Activated CD4-positive, alpha-beta T cell treated with anti-CD3 and anti-CD28 coated beads, Interleukin-2, amount 10 ng/mL, durations not matched to agents 7 days and 5 days (primary cell): ENCODE data around the gene PTPRR. TPM values are rescaled to one million over a fixed set of nuclear protein-coding genes. Genes with fewer than 3 reads are reported as not detected.

ENCODE experiments used
- CTCF ChIA-PET: fragments of 350-600 bp; sonication (Branson Sonifier 250); formaldehyde crosslinking; loops from one replicate; lab custom pipeline; 2021; ENCODE audit warnings: antibody characterized with exemption; lab: Charles Lee
- POLR2A ChIA-PET: fragments of 350-600 bp; sonication (Branson Sonifier 250); formaldehyde crosslinking; loops from one replicate; lab custom pipeline; 2021; ENCODE audit warnings: antibody characterized with exemption; lab: Charles Lee
- DNase-seq: peaks from one replicate; pipeline ENCODE4 v3.0.0-alpha.2; 2020
- H3K27ac Mint-ChIP-seq: one replicate; pipeline ENCODE4 v1.8.0; 2021; ENCODE audit warnings: mild to moderate bottlenecking, moderate library complexity, mixed read lengths
- H3K27me3 Mint-ChIP-seq: one replicate; pipeline ENCODE4 v1.8.0; 2021; ENCODE audit warnings: mixed read lengths
- H3K36me3 Mint-ChIP-seq: one replicate; pipeline ENCODE4 v1.8.0; 2021; ENCODE audit warnings: low read depth, mixed read lengths
- H3K4me1 Mint-ChIP-seq: one replicate; pipeline ENCODE4 v1.8.0; 2021; ENCODE audit warnings: mixed read lengths
- H3K4me3 Mint-ChIP-seq: one replicate; pipeline ENCODE4 v1.8.0; 2021; ENCODE audit warnings: mild to moderate bottlenecking, moderate library complexity, mixed read lengths
- H3K9me3 Mint-ChIP-seq: one replicate; pipeline ENCODE4 v1.8.0; 2021; ENCODE audit warnings: mixed read lengths
- total RNA-seq, 2 experiments: library from RNA; stranded (reverse); gene quantifications; one replicate each; pipeline ENCODE4 v1.2.3, GENCODE V29; 2021

PTPRR gene
- total RNA-seq, 2 experiments from 2014 or later, result not detected

DNA sequence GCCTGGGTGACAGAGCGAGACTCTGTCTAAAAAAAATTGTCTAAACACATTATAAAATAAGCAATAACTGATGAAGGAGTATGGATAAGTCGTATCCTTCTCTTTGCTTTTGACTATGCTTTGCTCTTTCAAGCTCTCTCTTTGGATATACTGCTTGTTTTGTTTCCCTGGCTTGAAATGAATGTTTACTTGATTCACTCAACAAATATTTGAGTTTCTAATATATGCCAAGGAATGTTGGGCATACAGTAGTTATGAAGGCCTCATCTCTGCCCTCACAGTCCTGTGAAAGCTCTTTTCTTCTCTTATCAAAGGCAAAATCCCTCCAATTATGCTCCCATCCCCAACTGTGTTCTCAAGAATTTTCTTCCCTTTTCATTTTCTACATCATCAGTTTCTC is 123.5 kb downstream of the PTPRR start:
- ChIA-PET CTCF (no interaction called here), POLR2A (no interaction called here)
- no peak overlapping the region for H3K27ac Mint-ChIP-seq
- H3K36me3 Mint-ChIP-seq, result no peaks in the 10 kb centered on the region
- DNase-seq, result no peak
- H3K27me3 Mint-ChIP-seq, result no peaks in the 10 kb centered on the region
- H3K4me3 Mint-ChIP-seq, result no peak overlapping the region
- H3K4me1 Mint-ChIP-seq, result no peaks in the 10 kb centered on the region
- no peaks in the 10 kb centered on the region for H3K9me3 Mint-ChIP-seq

- Mint-ChIP-seq H3K9me3 (no peaks in the 10 kb centered on the region), H3K27ac (no peak overlapping the region), H3K4me3 (no peak overlapping the region), H3K4me1 (no peaks in the 10 kb centered on the region), H3K27me3 (no peaks in the 10 kb centered on the region), H3K36me3 (no peaks in the 10 kb centered on the region)
- ChIA-PET POLR2A (no interaction called here), CTCF (no interaction called here)
- no peak for DNase-seq
These were observed 124.9 kb downstream of the PTPRR start for GRCh38 chr12:70795608-70796007.

DNA sequence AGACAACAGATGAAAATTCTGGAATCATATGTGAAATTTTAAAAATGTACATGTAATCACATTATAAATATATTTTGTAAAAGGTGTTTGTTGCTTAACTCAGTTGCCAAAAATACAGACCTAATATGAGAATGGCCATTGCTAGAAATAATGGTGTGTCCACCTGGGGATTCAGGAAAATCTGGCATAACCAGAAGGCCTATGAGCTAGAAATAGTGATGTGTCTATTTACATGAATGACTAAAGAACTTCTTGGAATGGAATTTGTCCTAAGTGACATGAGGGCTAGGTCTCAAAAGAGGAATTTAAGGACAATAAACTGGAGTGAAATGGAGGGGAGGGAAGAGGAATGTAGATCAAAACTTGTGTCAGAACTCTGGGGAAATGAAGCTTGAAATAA is 126.4 kb downstream of the PTPRR start:
- CTCF ChIA-PET, result no interaction called here
- no peak overlapping the region for H3K4me3 Mint-ChIP-seq
- no peak for DNase-seq
- H3K4me1 Mint-ChIP-seq, result no peaks in the 10 kb centered on the region
- no peaks in the 10 kb centered on the region for H3K36me3 Mint-ChIP-seq
- H3K9me3 Mint-ChIP-seq, result no peaks in the 10 kb centered on the region
- POLR2A ChIA-PET, result no interaction called here
- no peak overlapping the region for H3K27ac Mint-ChIP-seq
- no peaks in the 10 kb centered on the region for H3K27me3 Mint-ChIP-seq

DNA sequence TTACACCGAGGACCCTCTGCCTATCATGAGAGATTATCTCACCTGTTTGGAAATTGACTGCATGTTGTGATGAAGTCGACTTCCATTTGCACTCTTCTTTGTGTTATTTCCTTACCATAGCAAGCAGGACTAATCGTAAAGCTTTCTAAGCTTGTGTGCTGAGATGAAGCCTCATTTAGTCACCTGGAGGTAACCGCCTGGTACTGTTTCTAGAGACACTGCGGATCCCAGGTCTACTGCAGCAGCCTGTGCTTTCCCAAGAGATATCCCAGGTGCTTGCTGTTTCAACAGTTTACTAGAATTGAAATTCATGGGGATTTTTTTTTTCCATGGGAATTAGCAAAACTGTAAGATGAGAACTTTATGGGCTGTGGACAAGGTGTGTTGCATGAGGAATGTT is 131.8 kb downstream of the PTPRR start:
- H3K4me1 Mint-ChIP-seq, result no peaks in the 10 kb centered on the region
- H3K27ac Mint-ChIP-seq, result no peak overlapping the region
- no peaks in the 10 kb centered on the region for H3K27me3 Mint-ChIP-seq
- no peak overlapping the region for H3K4me3 Mint-ChIP-seq
- H3K9me3 Mint-ChIP-seq, result no peaks in the 10 kb centered on the region
- POLR2A ChIA-PET, result no interaction called here
- CTCF ChIA-PET, result no interaction called here
- H3K36me3 Mint-ChIP-seq, result no peaks in the 10 kb centered on the region
- no peak for DNase-seq

DNA sequence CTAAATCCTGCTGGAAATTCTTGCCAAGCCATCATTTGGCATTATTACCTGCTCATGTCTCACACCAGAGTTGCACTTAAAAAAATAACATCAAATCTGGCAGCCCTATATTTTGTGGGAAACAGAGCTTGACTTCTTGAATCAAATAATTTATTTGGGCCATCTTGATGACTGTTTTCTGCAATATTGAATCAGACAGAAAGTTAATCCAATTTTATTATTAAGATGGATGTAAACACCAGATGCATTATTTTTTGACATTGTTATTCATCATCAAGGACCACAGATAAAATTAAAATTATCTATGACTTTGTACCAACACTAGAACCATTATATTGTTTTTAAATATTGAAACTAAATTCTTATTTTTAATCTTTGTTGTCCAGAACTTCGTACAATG is 132.9 kb downstream of the PTPRR start:
- Mint-ChIP-seq H3K4me1 (no peaks in the 10 kb centered on the region), H3K27ac (no peak overlapping the region), H3K4me3 (no peak overlapping the region), H3K36me3 (no peaks in the 10 kb centered on the region), H3K9me3 (no peaks in the 10 kb centered on the region), H3K27me3 (no peaks in the 10 kb centered on the region)
- DNase-seq, result no peak
- POLR2A ChIA-PET, result no interaction called here
- CTCF ChIA-PET, result no interaction called here

DNA sequence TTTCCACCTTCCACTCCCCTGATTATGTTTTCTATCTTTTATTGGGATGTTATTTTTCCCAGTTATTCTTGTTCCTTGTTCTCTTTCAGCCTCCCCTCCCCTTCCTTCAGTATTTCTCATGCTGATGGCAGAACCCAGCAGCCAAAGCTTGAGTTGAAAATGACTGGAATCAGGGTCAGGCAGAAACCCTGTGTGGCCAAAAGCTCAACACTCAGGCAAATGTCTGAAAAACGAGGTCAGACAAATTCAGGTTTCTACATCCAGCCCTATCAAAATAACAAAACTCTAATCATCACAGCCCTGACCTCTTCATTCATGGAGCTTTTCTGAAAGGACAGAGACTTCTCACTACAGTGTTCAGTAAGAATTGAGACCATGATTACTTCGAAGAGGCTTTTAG is 134.6 kb downstream of the PTPRR start:
- ChIA-PET POLR2A (no interaction called here), CTCF (no interaction called here)
- no peaks in the 10 kb centered on the region for H3K9me3 Mint-ChIP-seq
- no peak overlapping the region for H3K4me3 Mint-ChIP-seq
- no peaks in the 10 kb centered on the region for H3K4me1 Mint-ChIP-seq
- no peak overlapping the region for H3K27ac Mint-ChIP-seq
- DNase-seq, result no peak
- H3K27me3 Mint-ChIP-seq, result no peaks in the 10 kb centered on the region
- no peaks in the 10 kb centered on the region for H3K36me3 Mint-ChIP-seq

- H3K36me3 Mint-ChIP-seq, result no peaks in the 10 kb centered on the region
- H3K27ac Mint-ChIP-seq, result no peak overlapping the region
- H3K27me3 Mint-ChIP-seq, result no peaks in the 10 kb centered on the region
- no peak for DNase-seq
- no peak overlapping the region for H3K4me3 Mint-ChIP-seq
- CTCF ChIA-PET, result no interaction called here
- H3K4me1 Mint-ChIP-seq, result no peaks in the 10 kb centered on the region
- no peaks in the 10 kb centered on the region for H3K9me3 Mint-ChIP-seq
- POLR2A ChIA-PET, result no interaction called here
These were observed 136.4 kb downstream of the PTPRR start for GRCh38 chr12:70784042-70784668.

DNA sequence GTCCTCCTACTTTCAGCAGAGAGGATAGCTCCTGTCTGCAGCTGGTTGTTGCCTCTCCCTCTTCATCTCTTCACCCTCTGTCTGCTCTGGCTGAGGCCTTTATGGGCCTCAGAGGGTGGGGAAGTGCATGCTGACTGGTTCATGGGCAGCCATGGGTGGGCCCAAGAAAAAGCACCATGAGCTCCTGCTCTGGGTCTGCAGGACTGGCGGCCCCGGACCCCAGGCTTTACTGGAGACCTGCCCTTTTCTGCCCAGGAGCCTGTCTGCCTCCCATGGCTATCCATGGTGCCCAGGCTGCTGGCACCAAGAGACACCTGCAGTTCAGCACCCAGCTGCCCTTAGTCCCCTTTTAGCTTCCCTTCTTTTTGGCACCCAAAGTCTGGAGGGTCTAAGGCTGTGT is 137.1 kb downstream of the PTPRR start:
- no peak overlapping the region for H3K4me3 Mint-ChIP-seq
- H3K27ac Mint-ChIP-seq, result no peak overlapping the region
- no peak for DNase-seq
- no peaks in the 10 kb centered on the region for H3K27me3 Mint-ChIP-seq
- CTCF ChIA-PET, result no interaction called here
- H3K4me1 Mint-ChIP-seq, result no peaks in the 10 kb centered on the region
- H3K9me3 Mint-ChIP-seq, result no peaks in the 10 kb centered on the region
- POLR2A ChIA-PET, result no interaction called here
- no peaks in the 10 kb centered on the region for H3K36me3 Mint-ChIP-seq

- H3K9me3 Mint-ChIP-seq, result no peaks in the 10 kb centered on the region
- no peaks in the 10 kb centered on the region for H3K4me1 Mint-ChIP-seq
- no peaks in the 10 kb centered on the region for H3K36me3 Mint-ChIP-seq
- ChIA-PET POLR2A (no interaction called here), CTCF (no interaction called here)
- no peak overlapping the region for H3K4me3 Mint-ChIP-seq
- H3K27ac Mint-ChIP-seq, result no peak overlapping the region
- peaks cover 2% of the 10 kb centered on the region for H3K27me3 Mint-ChIP-seq
- no peak for DNase-seq
These were observed 141.3 kb downstream of the PTPRR start for GRCh38 chr12:70779250-70779649.

- ChIA-PET POLR2A (no interaction called here), CTCF (no interaction called here)
- no peak overlapping the region for H3K27ac Mint-ChIP-seq
- no peaks in the 10 kb centered on the region for H3K9me3 Mint-ChIP-seq
- H3K4me1 Mint-ChIP-seq, result no peaks in the 10 kb centered on the region
- peaks cover 2% of the 10 kb centered on the region for H3K27me3 Mint-ChIP-seq
- no peaks in the 10 kb centered on the region for H3K36me3 Mint-ChIP-seq
- H3K4me3 Mint-ChIP-seq, result no peak overlapping the region
- no peak for DNase-seq
These were observed 146.5 kb downstream of the PTPRR start for GRCh38 chr12:70774055-70774454.

DNA sequence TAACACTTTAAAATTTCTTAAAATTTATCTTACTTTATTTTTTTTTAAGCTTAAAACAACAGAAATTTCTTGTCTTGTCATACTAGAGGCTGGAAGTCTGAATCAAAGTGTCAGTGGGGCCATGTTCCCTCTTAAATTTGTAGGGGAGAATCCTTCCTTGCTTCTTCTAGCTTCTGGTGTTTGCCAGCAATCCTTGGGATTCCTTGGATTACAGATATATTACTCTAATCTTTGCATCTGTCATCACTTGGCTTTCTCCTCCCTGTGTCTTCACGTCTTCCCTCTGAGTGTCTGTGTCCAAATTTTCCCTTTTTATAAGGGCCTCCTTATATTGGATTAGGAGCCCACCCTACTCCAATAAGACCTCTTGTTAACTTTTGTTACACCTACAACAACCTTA is 147.7 kb downstream of the PTPRR start:
- no peaks in the 10 kb centered on the region for H3K36me3 Mint-ChIP-seq
- H3K4me1 Mint-ChIP-seq, result no peaks in the 10 kb centered on the region
- H3K4me3 Mint-ChIP-seq, result no peak overlapping the region
- CTCF ChIA-PET, result no interaction called here
- no peaks in the 10 kb centered on the region for H3K9me3 Mint-ChIP-seq
- H3K27me3 Mint-ChIP-seq, result peaks cover 2% of the 10 kb centered on the region
- POLR2A ChIA-PET, result no interaction called here
- H3K27ac Mint-ChIP-seq, result no peak overlapping the region
- DNase-seq, result no peak

DNA sequence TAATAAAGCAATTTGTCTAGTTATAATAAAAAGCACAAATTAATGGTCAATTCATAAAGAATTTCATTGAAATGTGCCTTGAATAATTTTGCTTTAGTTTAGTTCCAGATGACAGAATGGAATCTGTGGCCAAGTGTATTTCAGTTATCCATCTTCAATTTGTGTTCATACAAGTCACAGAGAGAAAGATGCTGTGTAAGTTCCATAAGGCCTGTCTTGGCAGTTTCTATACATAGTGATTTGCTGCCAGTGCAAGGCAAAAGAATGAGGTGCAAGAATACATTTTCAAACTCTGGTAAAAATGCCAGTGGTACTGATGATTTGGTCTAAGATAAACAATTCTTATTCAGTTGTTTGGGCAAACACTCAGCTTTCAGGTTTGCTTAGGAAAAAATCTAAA is 149.0 kb downstream of the PTPRR start:
- H3K9me3 Mint-ChIP-seq, result no peaks in the 10 kb centered on the region
- H3K36me3 Mint-ChIP-seq, result no peaks in the 10 kb centered on the region
- H3K4me1 Mint-ChIP-seq, result no peaks in the 10 kb centered on the region
- no peak for DNase-seq
- H3K4me3 Mint-ChIP-seq, result no peak overlapping the region
- POLR2A ChIA-PET, result no interaction called here
- CTCF ChIA-PET, result no interaction called here
- H3K27ac Mint-ChIP-seq, result no peak overlapping the region
- H3K27me3 Mint-ChIP-seq, result peaks cover 2% of the 10 kb centered on the region

- no peak for DNase-seq
- no peak overlapping the region for H3K4me3 Mint-ChIP-seq
- H3K36me3 Mint-ChIP-seq, result no peaks in the 10 kb centered on the region
- ChIA-PET POLR2A (no interaction called here), CTCF (no interaction called here)
- H3K27me3 Mint-ChIP-seq, result no peaks in the 10 kb centered on the region
- H3K4me1 Mint-ChIP-seq, result no peaks in the 10 kb centered on the region
- H3K27ac Mint-ChIP-seq, result no peak overlapping the region
- H3K9me3 Mint-ChIP-seq, result no peaks in the 10 kb centered on the region
These were observed 156.9 kb downstream of the PTPRR start for GRCh38 chr12:70763666-70764065.

DNA sequence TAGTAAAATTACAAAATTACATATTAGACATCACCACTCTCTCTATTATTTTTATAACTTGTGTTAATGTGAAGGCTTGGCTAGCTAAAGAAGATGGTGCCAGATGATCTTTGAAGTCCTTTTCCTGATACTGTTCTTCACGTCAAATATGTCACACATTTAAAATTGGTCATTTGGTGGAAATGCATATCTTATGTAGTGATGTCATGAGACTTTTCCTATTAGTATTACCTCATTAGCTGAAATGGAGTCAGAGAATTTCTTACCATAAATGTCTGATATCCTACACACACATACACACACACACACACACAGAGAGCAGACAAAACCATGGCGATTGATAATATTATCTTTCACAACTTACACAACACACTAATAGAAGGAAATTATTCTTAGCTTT is 158.5 kb downstream of the PTPRR start:
- ChIA-PET POLR2A (no interaction called here), CTCF (no interaction called here)
- no peaks in the 10 kb centered on the region for H3K9me3 Mint-ChIP-seq
- H3K4me3 Mint-ChIP-seq, result no peak overlapping the region
- H3K27ac Mint-ChIP-seq, result no peak overlapping the region
- DNase-seq, result no peak
- H3K4me1 Mint-ChIP-seq, result no peaks in the 10 kb centered on the region
- H3K27me3 Mint-ChIP-seq, result no peaks in the 10 kb centered on the region
- no peaks in the 10 kb centered on the region for H3K36me3 Mint-ChIP-seq
